OCI-LY1 (cell line): ENCODE results near the gene TMEM72.

Experiments used
- H2AFZ ChIP-seq: fragments of 200-600 bp; sonication (generic), shearing (Covaris generic); 2 replicates; pipeline ENCODE4 v1.6.0; 2014; ENCODE audit warnings: antibody characterized with exemption, mild to moderate bottlenecking, low read length
- H3F3A ChIP-seq: fragments of 200-600 bp; sonication (generic), shearing (Covaris generic); 2 replicates; pipeline ENCODE4 v1.6.0; 2014; ENCODE audit warnings: mild to moderate bottlenecking, antibody characterized with exemption, low read length, moderate library complexity; ENCODE audit not compliant: insufficient read depth
- H3K27ac ChIP-seq: fragments of 200-600 bp; sonication (generic); 2 replicates; pipeline ENCODE4 v1.5.1; 2014; ENCODE audit warnings: low read length, mixed run types, mild to moderate bottlenecking, low read depth; ENCODE audit not compliant: poor library complexity, severe bottlenecking
- H3K27me3 ChIP-seq: fragments of 200-600 bp; sonication (generic); 2 replicates; pipeline ENCODE4 v1.6.0; 2014; ENCODE audit warnings: antibody characterized with exemption, mild to moderate bottlenecking, low read length, moderate library complexity; ENCODE audit not compliant: insufficient read depth
- H3K36me3 ChIP-seq: fragments of 200-600 bp; sonication (generic); 2 replicates; pipeline ENCODE4 v1.6.1; 2014; ENCODE audit warnings: mild to moderate bottlenecking, antibody characterized with exemption, low read length, moderate library complexity, mixed read lengths; ENCODE audit not compliant: insufficient read depth
- H3K4me1 ChIP-seq: fragments of 200-600 bp; sonication (generic); 2 replicates; pipeline ENCODE4 v1.5.1; 2014; ENCODE audit warnings: mild to moderate bottlenecking, low read length, moderate library complexity; ENCODE audit not compliant: insufficient read depth, severe bottlenecking
- H3K4me2 ChIP-seq: fragments of 200-600 bp; sonication (generic), shearing (Covaris generic); 2 replicates; pipeline ENCODE4 v1.6.1; 2014; ENCODE audit warnings: low read length
- H3K4me3 ChIP-seq: fragments of 200-600 bp; sonication (generic); 2 replicates; pipeline ENCODE4 v1.5.1; 2014; ENCODE audit warnings: low read length, low read depth, mild to moderate bottlenecking, mixed read lengths; ENCODE audit not compliant: poor library complexity, severe bottlenecking
- H3K79me2 ChIP-seq: fragments of 200-600 bp; shearing (Covaris generic); 2 replicates; pipeline ENCODE4 v1.6.1; 2016; ENCODE audit warnings: mixed run types, low read length, mixed read lengths; ENCODE audit not compliant: insufficient read depth
- H3K9ac ChIP-seq: fragments of 200-600 bp; sonication (generic), shearing (Covaris generic); 2 replicates; pipeline ENCODE4 v1.6.1; 2014; ENCODE audit warnings: mild to moderate bottlenecking, low read length, mixed read lengths
- H3K9me2 ChIP-seq: fragments of 200-600 bp; sonication (generic), shearing (Covaris generic); 2 replicates; pipeline ENCODE4 v1.6.1; 2014; ENCODE audit warnings: low read depth, mild to moderate bottlenecking, low read length, mixed read lengths
- H3K9me3 ChIP-seq: fragments of 200-600 bp; shearing (Covaris generic); 2 replicates; pipeline ENCODE4 v1.6.1; 2014; ENCODE audit warnings: low read length, mixed read lengths
- H4K20me1 ChIP-seq: fragments of 200-600 bp; sonication (generic), shearing (Covaris generic); 2 replicates; pipeline ENCODE4 v1.6.0; 2016; ENCODE audit warnings: mild to moderate bottlenecking, low read length; ENCODE audit not compliant: insufficient read depth
- CTCF ChIP-seq: fragments of 200-600 bp; sonication (generic), shearing (Covaris generic); IDR thresholded peaks from 2 replicates; pipeline ENCODE4 v1.5.1; 2017; ENCODE audit warnings: mild to moderate bottlenecking, antibody characterized with exemption, low read length, moderate library complexity, mixed read lengths
- EZH2 ChIP-seq: fragments of 200-600 bp; sonication (generic), shearing (Covaris generic); IDR thresholded peaks from 2 replicates; pipeline ENCODE4 v1.8.0; 2017; ENCODE audit warnings: borderline replicate concordance, mixed run types, mild to moderate bottlenecking, antibody characterized with exemption, low read length, moderate library complexity, mixed read lengths

The TMEM72 gene

GRCh38 chr10:44960088-44960460 is 48.9 kb downstream of the TMEM72 start:
- H3K4me3 ChIP-seq, result peak overlapping the region; percentile 68
- H3K27ac ChIP-seq, result no peak overlapping the region

DNA sequence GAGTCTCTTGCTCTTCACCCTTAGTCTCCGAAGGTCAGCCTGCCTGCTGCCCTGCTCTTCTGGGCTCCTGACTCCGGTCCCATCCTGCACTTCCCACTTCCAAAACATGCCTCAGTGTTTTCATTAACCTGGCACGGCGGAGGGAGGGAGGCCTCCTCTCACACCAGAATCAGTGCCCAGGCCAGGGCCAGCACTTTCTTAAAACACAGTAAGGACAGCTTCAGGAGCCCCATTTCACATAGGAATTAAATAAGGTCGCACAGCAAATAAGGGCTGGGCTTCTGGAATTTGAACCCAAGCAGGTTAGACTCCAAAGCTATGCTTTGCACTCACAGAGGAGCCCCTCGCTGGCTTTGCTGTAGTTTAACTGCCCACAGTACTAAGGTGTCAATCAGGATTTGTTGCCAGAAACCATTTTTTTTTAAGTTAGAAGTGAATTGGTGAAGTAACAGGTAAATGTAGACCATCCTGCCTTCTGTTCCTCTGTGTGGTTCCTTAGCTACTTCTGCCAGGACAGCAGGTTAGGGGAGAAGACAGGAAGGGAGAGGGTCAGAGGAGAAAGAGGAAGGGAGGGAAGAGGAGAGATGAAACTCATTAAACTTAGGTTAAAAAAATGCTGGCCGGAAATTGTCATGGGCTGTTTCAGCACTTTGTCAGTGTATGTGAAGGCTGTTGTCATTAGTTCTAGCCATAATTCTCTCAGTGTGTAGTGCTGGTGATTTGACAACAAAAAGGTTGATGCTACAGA is 49.5 kb downstream of the TMEM72 start:
- no peak overlapping the region for H3K9ac ChIP-seq
- no peak overlapping the region for H3K4me3 ChIP-seq
- H3K9me3 ChIP-seq, result no peaks in the 10 kb centered on the region
- no peaks in the 10 kb centered on the region for H3K27me3 ChIP-seq
- H3K36me3 ChIP-seq, result no peaks in the 10 kb centered on the region; the same call in 1 of the 2 replicates
- H3K27ac ChIP-seq, result no peak overlapping the region
- H2AFZ ChIP-seq, result no peak overlapping the region
- no peaks in the 10 kb centered on the region for H3K9me2 ChIP-seq
- peaks cover 13% of the 10 kb centered on the region for H3K4me1 ChIP-seq
- TF ChIP-seq EZH2 (no peak), CTCF (no peak)
- H3K79me2 ChIP-seq, result no peaks in the 10 kb centered on the region
- H4K20me1 ChIP-seq, result no peaks in the 10 kb centered on the region
- no peak overlapping the region for H3K4me2 ChIP-seq
- no peaks in the 10 kb centered on the region for H3F3A ChIP-seq

More at GRCh38 chr10:44960088-44960460, 48.9 kb downstream of the TMEM72 start:
- Histone ChIP-seq H3K9me2 (no peaks in the 10 kb centered on the region), H3K4me1 (peaks cover 13% of the 10 kb centered on the region), H3K9ac (no peak overlapping the region), H3K4me2 (peak overlapping the region; percentile 64), H2AFZ (no peak overlapping the region), H3K27me3 (no peaks in the 10 kb centered on the region), H3K36me3 (no peaks in the 10 kb centered on the region; the same call in 1 of the 2 replicates), H3K79me2 (no peaks in the 10 kb centered on the region), H3K9me3 (no peaks in the 10 kb centered on the region), H4K20me1 (no peaks in the 10 kb centered on the region), H3F3A (no peaks in the 10 kb centered on the region)
- no peak for TF ChIP-seq CTCF
- no peak for TF ChIP-seq EZH2

DNA sequence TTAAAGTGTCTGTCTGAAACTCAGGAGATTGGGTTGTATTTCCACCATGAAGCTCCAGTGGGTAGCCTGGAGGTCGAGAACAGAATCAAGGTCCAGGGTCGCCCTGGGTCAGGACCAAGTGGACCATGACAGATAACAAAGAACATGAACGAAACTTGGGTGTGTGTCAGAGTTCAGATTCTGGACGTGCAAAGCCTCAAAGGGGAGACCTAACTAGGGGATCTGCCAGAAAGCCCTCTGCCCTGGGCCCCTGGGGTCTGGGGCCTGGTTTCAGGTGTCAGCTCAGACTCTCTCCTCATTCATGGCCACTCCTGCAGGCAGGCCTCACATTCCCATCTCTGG is 50.1 kb downstream of the TMEM72 start:
- H3K9ac ChIP-seq, result no peak overlapping the region
- H3F3A ChIP-seq, result no peaks in the 10 kb centered on the region
- no peaks in the 10 kb centered on the region for H3K9me3 ChIP-seq
- H3K9me2 ChIP-seq, result no peaks in the 10 kb centered on the region
- no peaks in the 10 kb centered on the region for H3K79me2 ChIP-seq
- no peak overlapping the region for H2AFZ ChIP-seq
- H3K4me2 ChIP-seq, result no peak overlapping the region
- TF ChIP-seq EZH2, result no peak
- TF ChIP-seq CTCF, result no peak
- no peaks in the 10 kb centered on the region; the same call in 1 of the 2 replicates for H3K36me3 ChIP-seq
- H3K27me3 ChIP-seq, result no peaks in the 10 kb centered on the region
- no peak overlapping the region for H3K27ac ChIP-seq
- no peaks in the 10 kb centered on the region for H4K20me1 ChIP-seq
- H3K4me3 ChIP-seq, result no peak overlapping the region
- H3K4me1 ChIP-seq, result peaks cover 16% of the 10 kb centered on the region
